Thyroid gland (tissue), 4 donors: ENCODE measurements around the gene GCN1. TPM values are rescaled to one million over a fixed set of nuclear protein-coding genes. Genes with fewer than 3 reads are reported as not detected.

Source experiments
- DNase-seq, 2 donors: peaks; one replicate each; pipeline ENCODE4 v3.0.0-alpha.2; 2019
- H3K27ac ChIP-seq, 3 donors: fragments of 200-600 bp; sonication (generic); 1 replicate in 2 of 3; 2 replicates in 1 of 3; pipeline ENCODE4 v1.5.1; 2016 to 2019; ENCODE audit warnings: mild to moderate bottlenecking in 1 of 3, moderate library complexity in 1 of 3
- H3K27me3 ChIP-seq: fragments of 200-600 bp; sonication (generic); one replicate; pipeline ENCODE4 v1.5.1; 2019
- H3K36me3 ChIP-seq, 2 donors: fragments of 200-600 bp; sonication (generic); one replicate each; pipeline ENCODE4 v1.5.1; 2016 to 2019
- H3K4me1 ChIP-seq, 2 donors: fragments of 200-600 bp; sonication (generic); one replicate each; pipeline ENCODE4 v1.5.1; 2017 to 2019
- H3K4me3 ChIP-seq, 3 donors: fragments of 200-600 bp; sonication (generic); replicated peaks in 1 of 3; 1 replicate in 2 of 3; 2 replicates in 1 of 3; pipeline ENCODE4 v1.5.1; 2016; ENCODE audit warnings: mild to moderate bottlenecking in 1 of 3
- H3K9me3 ChIP-seq: fragments of 200-600 bp; sonication (generic); one replicate; pipeline ENCODE4 v1.5.1; 2017
- POLR2A ChIP-seq, 2 donors: fragments of 450-650 bp; IDR thresholded peaks; one replicate each; pipeline ENCODE4 v1.6.1; 2017; ENCODE audit warnings: antibody characterized with exemption in 2 of 2, mild to moderate bottlenecking in 2 of 2, moderate library complexity in 1 of 2
- WGBS, 2 donors: methylation state at CpG; one replicate each; pipeline ENCODE4 v1.1.5; 2017; 5-methylcytosine and 5-hydroxymethylcytosine counted together
- intact Hi-C: fragments of 100-400 bp; cut with DNase I; formaldehyde crosslinking; loops from one replicate; pipeline ENCODE4 v1.15.1; 2023
- total RNA-seq, 4 donors: library from RNA; depleted of rRNA; stranded (reverse); fragments of >200 nt; gene quantifications; one replicate each; pipeline ENCODE4 v1.2.3, GENCODE V29; 2016
- TF ChIP-seq, protein P1 (sequence below), 6 experiments: fragments of 200-600 bp in 3 of 6; fragments of 450-650 bp in 3 of 6; sonication (generic) in 3 of 6; IDR thresholded peaks; one replicate each; pipeline ENCODE4 v1.5.1; 2016 to 2019; ENCODE audit warnings: antibody characterized with exemption in 6 of 6, mild to moderate bottlenecking in 2 of 6, inconsistent platforms in 1 of 6, moderate library complexity in 1 of 6

Gene GCN1
- total RNA-seq, 4 donors from 2014 or later: 44.6 to 111 (median 73.6) TPM

DNA sequence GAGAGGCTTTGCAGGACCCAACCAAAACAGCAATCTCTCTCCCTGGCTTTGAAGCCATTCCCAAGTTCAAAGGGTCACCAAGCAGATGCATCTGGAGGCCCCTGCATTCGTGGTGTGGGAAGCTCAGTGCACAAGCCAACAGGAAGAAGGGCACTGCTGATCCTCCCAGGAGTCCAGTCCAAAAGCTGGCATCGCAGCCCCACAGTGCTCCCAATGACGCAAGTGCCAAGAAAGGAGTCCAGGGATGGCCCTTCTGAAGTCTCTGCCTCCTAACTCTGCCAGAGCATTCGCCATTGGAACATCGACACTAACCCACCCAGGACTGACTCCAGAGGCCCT is 45.9 kb upstream of the GCN1 start:
- Histone ChIP-seq H3K27ac (peak overlapping the region; percentile 95 to 96 (median 96)), H3K27me3 (no peaks in the 10 kb centered on the region), H3K4me3 (no peak overlapping the region), H3K4me1 (peaks cover 60 to 65% of the 10 kb centered on the region in 2 donors), H3K36me3 (no peaks in the 10 kb centered on the region), H3K9me3 (no peaks in the 10 kb centered on the region)
- no peak for TF ChIP-seq POLR2A (IDR thresholded peaks at IDR 0.05)
- TF ChIP-seq, protein P1, sequence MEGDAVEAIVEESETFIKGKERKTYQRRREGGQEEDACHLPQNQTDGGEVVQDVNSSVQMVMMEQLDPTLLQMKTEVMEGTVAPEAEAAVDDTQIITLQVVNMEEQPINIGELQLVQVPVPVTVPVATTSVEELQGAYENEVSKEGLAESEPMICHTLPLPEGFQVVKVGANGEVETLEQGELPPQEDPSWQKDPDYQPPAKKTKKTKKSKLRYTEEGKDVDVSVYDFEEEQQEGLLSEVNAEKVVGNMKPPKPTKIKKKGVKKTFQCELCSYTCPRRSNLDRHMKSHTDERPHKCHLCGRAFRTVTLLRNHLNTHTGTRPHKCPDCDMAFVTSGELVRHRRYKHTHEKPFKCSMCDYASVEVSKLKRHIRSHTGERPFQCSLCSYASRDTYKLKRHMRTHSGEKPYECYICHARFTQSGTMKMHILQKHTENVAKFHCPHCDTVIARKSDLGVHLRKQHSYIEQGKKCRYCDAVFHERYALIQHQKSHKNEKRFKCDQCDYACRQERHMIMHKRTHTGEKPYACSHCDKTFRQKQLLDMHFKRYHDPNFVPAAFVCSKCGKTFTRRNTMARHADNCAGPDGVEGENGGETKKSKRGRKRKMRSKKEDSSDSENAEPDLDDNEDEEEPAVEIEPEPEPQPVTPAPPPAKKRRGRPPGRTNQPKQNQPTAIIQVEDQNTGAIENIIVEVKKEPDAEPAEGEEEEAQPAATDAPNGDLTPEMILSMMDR (IDR thresholded peaks at IDR 0.05): no peak
- no peak for DNase-seq
- intact Hi-C loops: no loop called here
- WGBS, 2 donors: 47 to 72% methylated on average over 3 to 5 of the region's 5 CpGs

DNA sequence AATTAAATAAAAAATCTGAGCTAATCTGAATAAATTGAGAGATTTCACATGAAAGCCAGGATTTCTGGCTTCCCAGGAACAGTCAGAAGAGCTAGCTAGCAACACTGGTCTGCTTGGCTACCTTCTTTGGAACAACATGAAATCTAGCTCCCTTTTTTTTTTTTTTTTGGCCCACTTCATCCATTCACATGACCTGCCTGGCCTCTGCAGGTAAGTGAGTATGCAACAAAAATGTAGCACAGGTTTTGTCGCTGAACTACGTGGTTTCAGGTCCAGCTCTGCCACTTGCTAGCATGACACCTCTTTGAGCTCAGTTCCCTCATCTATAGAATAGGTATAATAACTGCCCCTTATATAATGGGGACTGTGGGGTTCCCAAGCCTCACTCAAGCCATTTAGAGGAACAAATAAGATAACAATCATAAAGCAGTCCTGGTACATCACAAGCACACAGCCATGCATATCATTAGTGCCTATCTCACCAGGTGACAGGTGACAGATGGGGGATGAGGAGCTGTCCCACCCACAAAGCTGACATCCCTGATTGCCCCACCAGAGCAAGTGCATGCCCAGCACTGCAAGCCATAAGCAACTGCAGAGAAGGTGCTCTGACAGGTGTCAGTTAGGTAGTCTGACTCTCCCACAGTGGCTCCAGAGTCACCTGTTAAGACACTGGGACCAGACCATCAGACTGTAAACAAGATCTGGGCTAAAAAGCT is 45.4 kb upstream of the GCN1 start:
- Histone ChIP-seq H3K4me1 (peaks cover 66 to 70% of the 10 kb centered on the region in 2 donors), H3K4me3 (no peak overlapping the region), H3K36me3 (no peaks in the 10 kb centered on the region), H3K9me3 (no peaks in the 10 kb centered on the region), H3K27ac (peak overlapping the region; percentile 95 to 96 (median 96)), H3K27me3 (no peaks in the 10 kb centered on the region)
- 35 to 47% methylated on average over 2 of the region's 2 CpGs for WGBS, 2 donors
- intact Hi-C loops: no loop called here
- TF ChIP-seq POLR2A (IDR thresholded peaks at IDR 0.05): peak in 1 of 2 donors; percentile 40
- TF ChIP-seq, protein P1 (IDR thresholded peaks at IDR 0.05): no peak
- DNase-seq: peak; percentile 46 to 54

DNA sequence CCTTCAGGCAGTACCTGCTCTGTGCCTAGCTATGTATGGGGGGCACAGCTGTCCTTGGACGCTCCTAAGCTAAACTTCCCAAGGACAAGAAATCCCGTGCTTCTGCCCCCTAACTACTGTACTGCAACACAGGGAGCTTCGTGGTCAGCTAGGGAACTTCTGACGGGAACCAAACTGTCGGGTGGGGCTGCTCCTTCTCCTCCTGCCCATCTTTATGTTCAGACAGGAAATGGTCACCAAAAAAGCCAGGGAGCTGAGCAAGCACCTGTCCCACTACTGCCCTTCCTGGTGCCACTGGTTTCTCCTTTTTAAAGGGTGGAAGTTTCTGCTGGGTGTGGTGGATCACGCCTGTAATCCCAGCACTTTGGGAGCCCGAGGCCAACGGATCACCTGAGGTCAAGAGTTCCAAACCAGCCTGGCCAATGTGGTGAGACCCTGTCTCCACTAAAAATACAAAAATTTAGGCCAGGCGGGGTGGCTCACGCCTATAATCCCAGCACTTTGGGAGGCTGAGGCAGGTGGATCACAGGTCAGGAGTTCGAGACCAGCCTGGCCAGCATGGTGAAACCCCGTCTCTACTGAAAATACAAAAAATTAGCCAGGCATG is 44.4 kb upstream of the GCN1 start:
- 80 to 85% methylated on average over 9 to 10 of the region's 12 CpGs for WGBS, 2 donors
- TF ChIP-seq POLR2A (IDR thresholded peaks at IDR 0.05): no peak
- TF ChIP-seq, protein P1 (IDR thresholded peaks at IDR 0.05): no peak

DNA sequence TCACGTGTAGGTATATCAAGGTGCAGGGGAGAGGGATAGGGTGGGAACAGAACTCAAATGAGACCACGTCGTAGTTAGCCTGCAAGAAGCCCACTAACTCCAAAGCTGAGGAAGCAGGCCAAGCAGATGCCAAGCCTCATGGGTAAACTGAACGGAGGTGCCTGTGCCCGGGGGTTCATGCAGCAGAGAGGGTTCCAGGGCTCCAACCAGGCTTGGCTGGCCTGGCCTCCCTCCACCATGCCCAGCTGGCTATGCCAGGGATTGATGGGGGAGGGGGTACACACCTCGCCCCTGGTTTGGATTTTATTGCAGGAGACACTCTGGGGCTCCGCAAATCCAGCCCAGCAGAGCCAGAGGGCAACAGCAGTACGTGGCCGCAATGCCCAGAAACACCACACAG is 43.7 kb upstream of the GCN1 start:
- TF ChIP-seq, protein P1 (IDR thresholded peaks at IDR 0.05): no peak
- TF ChIP-seq POLR2A (IDR thresholded peaks at IDR 0.05): no peak
- WGBS, 2 donors: 69 to 74% methylated on average over 9 of the region's 9 CpGs
- Histone ChIP-seq H3K9me3 (no peaks in the 10 kb centered on the region), H3K27ac (peak overlapping the region; percentile 95 to 96 (median 96)), H3K36me3 (no peaks in the 10 kb centered on the region), H3K4me1 (peaks cover 79 to 88% of the 10 kb centered on the region in 2 donors), H3K4me3 (no peak overlapping the region), H3K27me3 (no peaks in the 10 kb centered on the region)
- intact Hi-C loops: no loop called here
- no peak for DNase-seq

More for the DNA sequence above, 44.4 kb upstream of the GCN1 start:
- Histone ChIP-seq H3K27me3 (no peaks in the 10 kb centered on the region), H3K4me3 (no peak overlapping the region), H3K36me3 (no peaks in the 10 kb centered on the region), H3K9me3 (no peaks in the 10 kb centered on the region), H3K27ac (peak overlapping the region; percentile 95 to 96 (median 96)), H3K4me1 (peaks cover 72 to 80% of the 10 kb centered on the region in 2 donors)
- DNase-seq: no peak
- intact Hi-C loops: no loop called here
